EH (cell line): Measurements from ENCODE around the gene DEFB132.
A peak's percentile ranks its signal among the peaks of the same experiment; 100 is the strongest.

Experiments
- DNase-seq: peaks from one replicate; pipeline ENCODE4 v3.0.0-alpha.2; 2015; ENCODE audit warnings: low read depth

DEFB132 gene

GRCh38 chr20:297098-297924 lies 39.8 kb downstream of the DEFB132 start, which contains the start of gene ZCCHC3:
Gene ZCCHC3 (plus strand): TSS chr20:297570. CDS start chr20:297587, 17 bp downstream.
- DNase-seq = peak; percentile 94

GRCh38 chr20:297925-298775 lies 40.6 kb downstream of the DEFB132 start:
- DNase-seq = peak; percentile 86

- DNase-seq = no peak
Measured at GRCh38 chr20:298776-299391, 41.4 kb downstream of the DEFB132 start.

- DNase-seq = no peak
Measured at GRCh38 chr20:300345-300990, 42.9 kb downstream of the DEFB132 start.

GRCh38 chr20:301886-302848 lies 44.6 kb downstream of the DEFB132 start:
- DNase-seq = no peak

- no peak for DNase-seq
Measured at GRCh38 chr20:305745-306144, 48.2 kb downstream of the DEFB132 start.

GRCh38 chr20:308427-309038 lies 51.0 kb downstream of the DEFB132 start:
- DNase-seq = no peak

GRCh38 chr20:309306-309840 lies 51.8 kb downstream of the DEFB132 start:
- DNase-seq = peak; percentile 66

- DNase-seq = peak; percentile 100
Measured at GRCh38 chr20:309841-310644, 52.5 kb downstream of the DEFB132 start.

- DNase-seq = no peak
Measured at GRCh38 chr20:310645-311044, 53.1 kb downstream of the DEFB132 start.
